Measurements from ENCODE around the gene ADORA1. TPM values are rescaled to one million over a fixed set of nuclear protein-coding genes. Genes with fewer than 3 reads are reported as not detected.

Gene ADORA1
- total and polyA plus RNA-seq, 2 of the 13 experiments (the other 11 are each of a cell fraction or from before 2014, with no cell fraction given): 0.11 TPM; not detected in 1

DNA sequence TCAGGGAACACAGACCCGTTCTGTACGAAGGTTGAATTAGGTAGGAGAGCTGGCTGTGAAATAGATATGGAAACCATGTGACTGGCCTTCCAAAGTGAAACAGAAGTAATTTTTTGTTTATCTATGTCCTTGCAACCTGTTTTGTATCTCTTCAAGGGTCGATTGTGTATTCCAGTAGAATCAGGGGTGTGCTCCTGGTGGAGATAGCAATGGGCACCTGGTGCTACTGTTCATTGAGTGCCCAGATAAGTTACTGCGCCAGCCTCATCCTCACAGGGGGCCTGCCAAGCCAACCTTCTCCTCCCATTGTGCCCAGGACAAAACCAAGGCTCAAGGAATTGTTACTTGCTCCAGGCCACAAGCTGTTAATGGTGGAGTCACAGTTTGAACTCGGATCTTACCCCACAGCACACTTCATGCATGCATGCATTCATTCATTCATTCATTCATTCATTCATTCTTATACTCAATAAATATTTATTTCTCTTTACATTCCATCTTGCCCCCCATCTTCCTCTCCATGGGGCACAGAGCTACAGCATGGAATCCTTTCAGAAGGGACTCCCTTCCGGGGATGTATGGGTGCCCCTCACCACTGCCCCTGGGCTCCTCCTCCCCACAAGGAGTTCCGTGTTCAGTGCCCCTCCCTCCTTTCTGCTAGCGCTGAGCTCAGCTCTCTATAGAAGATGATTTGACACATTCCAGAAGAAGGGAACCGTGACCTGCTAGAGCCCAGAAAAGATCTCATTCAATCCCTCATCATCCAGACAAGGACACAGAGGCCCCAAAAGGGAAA is 24.0 kb downstream of the ADORA1 start:
- TF ChIP-seq, protein P1, sequence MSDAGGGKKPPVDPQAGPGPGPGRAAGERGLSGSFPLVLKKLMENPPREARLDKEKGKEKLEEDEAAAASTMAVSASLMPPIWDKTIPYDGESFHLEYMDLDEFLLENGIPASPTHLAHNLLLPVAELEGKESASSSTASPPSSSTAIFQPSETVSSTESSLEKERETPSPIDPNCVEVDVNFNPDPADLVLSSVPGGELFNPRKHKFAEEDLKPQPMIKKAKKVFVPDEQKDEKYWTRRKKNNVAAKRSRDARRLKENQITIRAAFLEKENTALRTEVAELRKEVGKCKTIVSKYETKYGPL (CRISPR knock-in tag; IDR thresholded peaks at IDR 0.05): no peak
- TF ChIP-seq YEATS2 (CRISPR knock-in tag; IDR thresholded peaks at IDR 0.05; ENCODE audit: borderline replicate concordance) (no peak), SOX6 (IDR thresholded peaks at IDR 0.05) (no peak), SOX6 (CRISPR knock-in tag; IDR thresholded peaks at IDR 0.05) (no peak), ZNF382 (CRISPR knock-in tag; IDR thresholded peaks at IDR 0.05; ENCODE audit: borderline replicate concordance) (no peak), CBX1 (IDR thresholded peaks at IDR 0.05; ENCODE audit: low read depth) (no peak), ETV5 (CRISPR knock-in tag; IDR thresholded peaks at IDR 0.05; ENCODE audit: borderline replicate concordance) (no peak), RBM39 (IDR thresholded peaks at IDR 0.05; ENCODE audit: low read depth, low read length, poor library complexity, severe bottlenecking) (no peak), ZC3H13 (CRISPR knock-in tag; IDR thresholded peaks at IDR 0.05) (no peak), CREM (IDR thresholded peaks at IDR 0.05) (no peak), CREM (CRISPR knock-in tag; IDR thresholded peaks at IDR 0.05) (no peak), MXI1 (IDR thresholded peaks at IDR 0.05; ENCODE audit: borderline replicate concordance, low read depth, low read length) (no peak), ARID2 (CRISPR knock-in tag; IDR thresholded peaks at IDR 0.05; ENCODE audit: borderline replicate concordance) (no peak), KDM2A (CRISPR knock-in tag; IDR thresholded peaks at IDR 0.05; ENCODE audit: borderline replicate concordance, low read depth) (no peak), ZC3H4 (CRISPR knock-in tag; IDR thresholded peaks at IDR 0.05; ENCODE audit: borderline replicate concordance) (no peak), ZBTB8A (CRISPR knock-in tag; IDR thresholded peaks at IDR 0.05; ENCODE audit: borderline replicate concordance, low read depth) (no peak)
- TF ChIP-seq, protein P2, sequence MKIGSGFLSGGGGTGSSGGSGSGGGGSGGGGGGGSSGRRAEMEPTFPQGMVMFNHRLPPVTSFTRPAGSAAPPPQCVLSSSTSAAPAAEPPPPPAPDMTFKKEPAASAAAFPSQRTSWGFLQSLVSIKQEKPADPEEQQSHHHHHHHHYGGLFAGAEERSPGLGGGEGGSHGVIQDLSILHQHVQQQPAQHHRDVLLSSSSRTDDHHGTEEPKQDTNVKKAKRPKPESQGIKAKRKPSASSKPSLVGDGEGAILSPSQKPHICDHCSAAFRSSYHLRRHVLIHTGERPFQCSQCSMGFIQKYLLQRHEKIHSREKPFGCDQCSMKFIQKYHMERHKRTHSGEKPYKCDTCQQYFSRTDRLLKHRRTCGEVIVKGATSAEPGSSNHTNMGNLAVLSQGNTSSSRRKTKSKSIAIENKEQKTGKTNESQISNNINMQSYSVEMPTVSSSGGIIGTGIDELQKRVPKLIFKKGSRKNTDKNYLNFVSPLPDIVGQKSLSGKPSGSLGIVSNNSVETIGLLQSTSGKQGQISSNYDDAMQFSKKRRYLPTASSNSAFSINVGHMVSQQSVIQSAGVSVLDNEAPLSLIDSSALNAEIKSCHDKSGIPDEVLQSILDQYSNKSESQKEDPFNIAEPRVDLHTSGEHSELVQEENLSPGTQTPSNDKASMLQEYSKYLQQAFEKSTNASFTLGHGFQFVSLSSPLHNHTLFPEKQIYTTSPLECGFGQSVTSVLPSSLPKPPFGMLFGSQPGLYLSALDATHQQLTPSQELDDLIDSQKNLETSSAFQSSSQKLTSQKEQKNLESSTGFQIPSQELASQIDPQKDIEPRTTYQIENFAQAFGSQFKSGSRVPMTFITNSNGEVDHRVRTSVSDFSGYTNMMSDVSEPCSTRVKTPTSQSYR (CRISPR knock-in tag; IDR thresholded peaks at IDR 0.05; ENCODE audit: borderline replicate concordance): no peak
- H4K20me1 ChIP-seq (ENCODE audit: insufficient read depth, low read length): no peaks in the 10 kb centered on the region
- H3K27me3 ChIP-seq (ENCODE audit: control insufficient read depth in 1 of 2, insufficient read depth in 2 of 2, low read length in 2 of 2): peaks cover 2 to 19% of the 10 kb centered on the region in 2 experiments; a peak in 2 of 5 replicates
- ChIA-PET POLR2A (no interaction called here), CTCF (ENCODE audit: low intra/inter-chr PET ratio, low total read pairs) (no interaction called here)
- no peak for DNase-seq (ENCODE audit: low spot score)
- no peaks in the 10 kb centered on the region for H3K4me1 ChIP-seq (ENCODE audit: insufficient read depth, low read length)
- no peak for ATAC-seq
- intact Hi-C loops (cut with micrococcal nuclease; ENCODE audit: unreplicated experiment) (no loop called here), in situ Hi-C loops (cut with HindIII; ENCODE audit: extremely low pct_ligation_motif_present, low pct_unique_long_range_greater_than_20kb) (no loop called here)
- 6% methylated on average over 9 of the region's 9 CpGs for WGBS (ENCODE audit: low lambda C conversion rate)
- H3K27ac ChIP-seq (ENCODE audit: extremely low read length, insufficient read depth, low read length): no peak overlapping the region
- no peak overlapping the region for H3K4me2 ChIP-seq (ENCODE audit: low read depth, low read length)
- no peaks in the 10 kb centered on the region for H3K79me2 ChIP-seq (ENCODE audit: insufficient read depth, low read length)
- H2AFZ ChIP-seq (ENCODE audit: low read length): no peak overlapping the region
- no TSS peak for BruUV-seq (replicated peaks)
- no peaks in the 10 kb centered on the region for H3K36me3 ChIP-seq (replicated peaks in 1 of 2; ENCODE audit: control insufficient read depth in 1 of 2, insufficient read depth in 2 of 2, low read length in 2 of 2)
- H3K9ac ChIP-seq (ENCODE audit: insufficient read depth, low read depth, low read length): no peak overlapping the region
- H3K9me3 ChIP-seq (ENCODE audit: low read length): no peaks in the 10 kb centered on the region
- H3K4me3 ChIP-seq (replicated peaks in 1 of 3; ENCODE audit: insufficient read depth in 1 of 3, low read depth in 2 of 3, low read length in 3 of 3): no peak overlapping the region
- FAIRE-seq: no peak

All from HepG2 (cell line).